ENCODE measurements around the gene NFKBIA. TPM values are rescaled to one million over a fixed set of nuclear protein-coding genes. Genes with fewer than 3 reads are reported as not detected.

NFKBIA gene, protein sequence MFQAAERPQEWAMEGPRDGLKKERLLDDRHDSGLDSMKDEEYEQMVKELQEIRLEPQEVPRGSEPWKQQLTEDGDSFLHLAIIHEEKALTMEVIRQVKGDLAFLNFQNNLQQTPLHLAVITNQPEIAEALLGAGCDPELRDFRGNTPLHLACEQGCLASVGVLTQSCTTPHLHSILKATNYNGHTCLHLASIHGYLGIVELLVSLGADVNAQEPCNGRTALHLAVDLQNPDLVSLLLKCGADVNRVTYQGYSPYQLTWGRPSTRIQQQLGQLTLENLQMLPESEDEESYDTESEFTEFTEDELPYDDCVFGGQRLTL
- 70.3 and 81.9 TPM in 2 replicates for total RNA-seq

DNA sequence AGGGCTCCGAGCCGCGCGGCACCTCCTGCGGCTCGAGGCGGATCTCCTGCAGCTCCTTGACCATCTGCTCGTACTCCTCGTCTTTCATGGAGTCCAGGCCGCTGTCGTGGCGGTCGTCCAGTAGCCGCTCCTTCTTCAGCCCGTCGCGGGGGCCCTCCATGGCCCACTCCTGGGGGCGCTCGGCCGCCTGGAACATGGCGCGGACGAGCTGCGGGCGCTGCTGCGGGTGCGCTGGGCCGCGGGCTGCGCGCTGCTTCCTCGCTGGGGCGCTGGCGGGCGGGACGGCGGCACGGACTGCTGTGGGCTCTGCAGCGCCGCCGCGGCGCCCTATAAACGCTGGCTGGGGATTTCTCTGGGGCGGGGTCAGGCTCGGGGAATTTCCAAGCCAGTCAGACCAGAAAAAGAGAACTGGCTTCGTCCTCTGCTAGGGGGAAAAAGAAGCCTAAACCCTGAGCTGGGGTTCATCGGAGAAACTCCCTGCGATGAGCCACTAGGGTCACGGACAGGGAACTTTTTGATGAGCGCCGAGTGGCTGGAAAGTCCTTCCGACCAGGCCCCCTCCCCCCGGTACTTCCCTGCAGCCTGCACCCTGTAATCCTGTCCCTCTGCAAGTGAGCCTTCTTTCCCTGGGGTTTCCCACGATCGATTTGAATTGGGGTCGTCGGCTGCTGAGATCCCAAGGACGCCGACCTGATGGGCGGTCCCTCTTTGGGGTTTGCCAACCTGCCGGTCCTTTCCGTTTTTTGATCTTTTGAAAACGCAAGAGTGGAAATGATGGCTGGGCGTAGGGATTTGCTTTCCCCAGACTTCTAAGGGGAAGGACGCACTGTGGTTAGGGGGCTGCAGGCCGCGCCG is at the start of gene NFKBIA:
Gene NFKBIA (minus strand): TSS at position 301 of the 855 bp plus-strand sequence. CDS start 105 bp downstream, at position 196.

Other genes starting within 250 kb of the NFKBIA start
- gene PSMA6, start 112.4 kb downstream of the NFKBIA start, total RNA-seq, result 239 and 249 TPM in 2 replicates
- not detected in 2 replicates for gene INSM2, start 129.4 kb upstream of the NFKBIA start, total RNA-seq